Measurements from ENCODE around the gene ERGIC1. TPM values are rescaled to one million over a fixed set of nuclear protein-coding genes. Genes with fewer than 3 reads are reported as not detected.

Gene ERGIC1
- total RNA-seq, 3 donors from 2014 or later (not counting 1 experiment from before 2014, with no cell fraction given): 86.2 to 126 (median 121) TPM

DNA sequence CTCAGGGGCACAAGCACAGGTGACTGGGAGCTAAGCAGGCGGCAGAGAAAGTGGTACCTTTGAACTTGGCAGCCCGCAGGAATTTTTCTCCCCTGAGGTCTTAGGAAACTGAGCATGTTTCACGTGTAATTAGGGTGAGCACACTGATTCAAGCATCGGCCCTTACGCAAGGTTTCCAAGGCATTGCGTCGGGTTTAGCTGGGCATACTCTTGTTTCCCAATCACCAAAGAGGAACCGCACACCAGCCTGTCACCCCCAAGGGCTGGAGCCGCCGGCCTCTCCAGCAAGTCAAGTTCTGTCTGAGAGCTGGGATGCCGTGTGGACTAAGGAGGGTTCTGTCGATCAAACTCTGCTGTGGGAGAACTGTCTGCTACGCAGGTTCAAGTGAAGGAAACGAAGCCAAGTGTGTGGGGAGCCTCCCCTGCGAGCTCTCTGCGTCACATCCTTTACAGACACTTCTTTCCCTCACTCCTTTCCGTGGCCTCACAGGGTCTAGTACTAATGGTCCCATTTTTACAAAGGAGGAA lies 53.0 kb downstream of the ERGIC1 start:
- H3K36me3 ChIP-seq (ENCODE audit: control insufficient read depth, insufficient read depth, low read length): peaks cover 15% of the 10 kb centered on the region
- H3K27me3 Mint-ChIP-seq (ENCODE audit: low read depth in 2 of 2): no peaks in the 10 kb centered on the region
- H3K4me3 Mint-ChIP-seq: no peak overlapping the region
- intact Hi-C loops (cut with micrococcal nuclease): no loop called here
- DNase-seq (no peak), ATAC-seq (peak in 2 of 3 donors; percentile 36 to 52)
- H3K27me3 ChIP-seq (ENCODE audit: control insufficient read depth, insufficient read depth, low read length): no peaks in the 10 kb centered on the region
- peaks cover 14 to 42% of the 10 kb centered on the region in 2 donors for H3K4me1 Mint-ChIP-seq
- peak overlapping the region in 1 of 2 donors; percentile 72 for H3K27ac Mint-ChIP-seq
- TF ChIP-seq CTCF (IDR thresholded peaks at IDR 0.05): no peak
- no peak overlapping the region for H3K4me3 ChIP-seq (ENCODE audit: low read length)
- H3K4me1 ChIP-seq (ENCODE audit: control insufficient read depth, insufficient read depth, low read length): peaks cover 20% of the 10 kb centered on the region
- H3K27ac ChIP-seq (ENCODE audit: low read length): no peak overlapping the region
- H3K9me3 Mint-ChIP-seq: no peaks in the 10 kb centered on the region
- WGBS (ENCODE audit: insufficient coverage): 92% methylated on average over 17 of the region's 17 CpGs
- H3K9me3 ChIP-seq (ENCODE audit: control insufficient read depth, insufficient read depth, low read length): no peaks in the 10 kb centered on the region
- H3K36me3 Mint-ChIP-seq: no peaks in the 10 kb centered on the region

DNA sequence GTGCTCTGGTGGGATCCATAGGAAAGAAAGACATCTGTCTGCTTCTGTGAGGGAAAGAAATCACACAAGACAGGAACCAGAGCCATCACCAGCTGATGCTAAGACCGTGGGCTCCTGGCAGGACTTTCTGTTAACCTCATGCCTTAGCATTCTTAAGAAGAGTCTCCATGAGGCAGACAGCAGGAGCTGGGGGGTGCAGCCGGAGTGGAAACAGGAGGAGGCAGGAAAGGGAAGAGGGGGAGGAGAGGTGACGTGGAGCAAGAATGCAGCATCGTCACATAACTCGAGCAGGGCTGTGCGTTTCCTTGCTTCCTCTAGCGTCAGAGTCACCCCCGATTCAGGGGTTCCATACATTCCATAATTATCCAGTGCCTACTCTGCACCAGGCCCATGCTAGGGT lies 53.6 kb downstream of the ERGIC1 start:
- Histone ChIP-seq H3K27me3 (ENCODE audit: control insufficient read depth, insufficient read depth, low read length) (no peaks in the 10 kb centered on the region), H3K9me3 (ENCODE audit: control insufficient read depth, insufficient read depth, low read length) (no peaks in the 10 kb centered on the region), H3K27ac (ENCODE audit: low read length) (no peak overlapping the region), H3K4me1 (ENCODE audit: control insufficient read depth, insufficient read depth, low read length) (peaks cover 13% of the 10 kb centered on the region), H3K36me3 (ENCODE audit: control insufficient read depth, insufficient read depth, low read length) (peaks cover 15% of the 10 kb centered on the region), H3K4me3 (ENCODE audit: low read length) (no peak overlapping the region)
- H3K4me3 Mint-ChIP-seq: no peak overlapping the region
- DNase-seq: no peak
- peaks cover 7 to 35% of the 10 kb centered on the region in 2 donors for H3K4me1 Mint-ChIP-seq
- H3K27ac Mint-ChIP-seq: peak overlapping the region in 1 of 2 donors; percentile 72
- TF ChIP-seq CTCF (IDR thresholded peaks at IDR 0.05): no peak
- no peaks in the 10 kb centered on the region for H3K27me3 Mint-ChIP-seq (ENCODE audit: low read depth in 2 of 2)
- WGBS (ENCODE audit: insufficient coverage): 94% methylated on average over 8 of the region's 8 CpGs
- no peaks in the 10 kb centered on the region for H3K36me3 Mint-ChIP-seq
- no peak for ATAC-seq
- H3K9me3 Mint-ChIP-seq: no peaks in the 10 kb centered on the region
- intact Hi-C loops (cut with micrococcal nuclease): no loop called here

DNA sequence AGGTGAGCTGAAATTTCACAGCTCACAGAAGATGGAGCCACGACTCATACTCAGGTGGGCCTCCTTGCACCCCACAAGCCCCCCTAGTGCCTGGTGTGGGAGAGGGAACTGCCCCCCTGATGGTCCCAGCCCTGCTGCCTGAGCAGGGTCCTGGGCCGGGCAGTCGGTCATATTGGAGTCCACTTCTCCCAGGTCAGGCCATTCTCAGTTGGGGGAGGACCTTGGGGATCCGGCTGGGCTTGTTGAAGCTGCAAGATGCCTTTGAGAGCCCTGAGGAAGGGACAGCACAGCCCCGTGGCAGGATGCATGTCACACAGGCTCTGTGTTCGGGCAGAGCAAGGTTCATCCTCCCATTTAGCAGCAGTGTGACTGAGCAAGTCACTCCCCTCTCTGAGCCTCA lies 56.6 kb downstream of the ERGIC1 start:
- peak in 1 of 3 donors; percentile 27 for ATAC-seq

More for the DNA sequence above, 56.6 kb downstream of the ERGIC1 start:
- Mint-ChIP-seq H3K9me3 (no peaks in the 10 kb centered on the region), H3K27ac (no peak overlapping the region), H3K4me1 (peaks cover 4 to 18% of the 10 kb centered on the region in 2 donors), H3K4me3 (no peak overlapping the region), H3K36me3 (no peaks in the 10 kb centered on the region), H3K27me3 (ENCODE audit: low read depth in 2 of 2) (no peaks in the 10 kb centered on the region)
- Histone ChIP-seq H3K4me3 (ENCODE audit: low read length) (no peak overlapping the region), H3K9me3 (ENCODE audit: control insufficient read depth, insufficient read depth, low read length) (no peaks in the 10 kb centered on the region), H3K4me1 (ENCODE audit: control insufficient read depth, insufficient read depth, low read length) (peaks cover 6% of the 10 kb centered on the region), H3K27ac (ENCODE audit: low read length) (no peak overlapping the region), H3K27me3 (ENCODE audit: control insufficient read depth, insufficient read depth, low read length) (no peaks in the 10 kb centered on the region), H3K36me3 (ENCODE audit: control insufficient read depth, insufficient read depth, low read length) (peaks cover 15% of the 10 kb centered on the region)
- intact Hi-C loops (cut with micrococcal nuclease): no loop called here
- 87% methylated on average over 6 of the region's 6 CpGs for WGBS (ENCODE audit: insufficient coverage)
- no peak for TF ChIP-seq CTCF (IDR thresholded peaks at IDR 0.05)
- no peak for DNase-seq

All from natural killer cell (primary cell).